HEK293 (cell line): ENCODE measurements around the gene SMPDL3A.

Experiments used
- CTCF ChIA-PET: fragments of 350-600 bp; formaldehyde crosslinking; extraction: SDS; loops from one replicate; lab custom pipeline; 2021; ENCODE audit warnings: antibody characterized with exemption; lab: Yijun Ruan, JAX
- POLR2A ChIA-PET: fragments of 300-600 bp; formaldehyde crosslinking; extraction: SDS; loops from one replicate; lab custom pipeline; 2020; ENCODE audit warnings: antibody characterized with exemption, inconsistent platforms; lab: Yijun Ruan, JAX
- H3K27ac ChIP-seq: fragments of 200-500 bp; sonication (Bioruptor generic); 2 replicates; pipeline ENCODE4 v1.5.1; 2014; ENCODE audit warnings: low read depth, low read length, control low read depth, inconsistent platforms; ENCODE audit errors: extremely low read depth
- H3K36me3 ChIP-seq, 2 experiments: fragments of 200-500 bp in 1 of 2; sonication (Bioruptor generic) in 1 of 2; 1 replicate in 1 of 2; 2 replicates in 1 of 2; pipeline ENCODE4 v1.5.1; 2014 to 2017; ENCODE audit warnings: inconsistent platforms in 2 of 2, low read length in 2 of 2; ENCODE audit not compliant: control insufficient read depth in 2 of 2, insufficient read depth in 1 of 2
- H3K4me1 ChIP-seq: fragments of 200-500 bp; sonication (Bioruptor generic); 2 replicates; pipeline ENCODE4 v1.5.1; 2014; ENCODE audit warnings: mild to moderate bottlenecking, low read length, inconsistent platforms; ENCODE audit not compliant: control insufficient read depth, insufficient read depth
- H3K4me3 ChIP-seq: 2 replicates; pipeline ENCODE4 v1.5.1; 2011; ENCODE audit warnings: low read depth, mild to moderate bottlenecking, control low read depth, low read length, moderate library complexity
- H3K9me3 ChIP-seq: fragments of 200-500 bp; sonication (Bioruptor generic); 2 replicates; pipeline ENCODE4 v1.5.1; 2014; ENCODE audit warnings: low read depth, low read length, inconsistent platforms; ENCODE audit not compliant: control insufficient read depth, insufficient read depth
- GFI1B ChIP-seq: fragments of 450-650 bp; formaldehyde crosslinking; IDR thresholded peaks from 2 replicates; pipeline ENCODE4 v1.5.1; 2016; ENCODE audit warnings: missing biosample characterization, missing genetic modification characterization
- GLIS2 ChIP-seq: fragments of 450-650 bp; formaldehyde crosslinking; IDR thresholded peaks from 2 replicates; pipeline ENCODE4 v1.5.1; 2016; ENCODE audit warnings: missing biosample characterization, missing genetic modification characterization
- PBX3 ChIP-seq: sonication (generic); formaldehyde crosslinking; IDR thresholded peaks from 2 replicates; pipeline ENCODE4 v1.8.1; 2022; ENCODE audit warnings: mild to moderate bottlenecking, moderate library complexity, missing genetic modification reagents
- PRDM2 ChIP-seq: fragments of 450-650 bp; formaldehyde crosslinking; IDR thresholded peaks from 2 replicates; pipeline ENCODE4 v1.5.1; 2016; ENCODE audit warnings: missing biosample characterization, missing genetic modification characterization, borderline replicate concordance
- SETDB1 ChIP-seq: IDR thresholded peaks from one replicate; pipeline ENCODE4 v1.6.1; 2017; ENCODE audit warnings: mild to moderate bottlenecking, low read length, moderate library complexity, mixed read lengths; ENCODE audit not compliant: insufficient read length
- SP7 ChIP-seq: fragments of 450-650 bp; formaldehyde crosslinking; IDR thresholded peaks from 2 replicates; pipeline ENCODE4 v1.5.1; 2016; ENCODE audit warnings: missing biosample characterization, missing genetic modification characterization
- ZBTB10 ChIP-seq: fragments of 450-650 bp; formaldehyde crosslinking; IDR thresholded peaks from 2 replicates; pipeline ENCODE4 v1.5.1; 2016; ENCODE audit warnings: missing biosample characterization, missing genetic modification characterization
- ZBTB44 ChIP-seq: fragments of 450-650 bp; IDR thresholded peaks from 2 replicates; pipeline ENCODE4 v1.5.1; 2018; ENCODE audit warnings: missing biosample characterization, mild to moderate bottlenecking, missing genetic modification characterization
- ZNF148 ChIP-seq: fragments of 450-650 bp; formaldehyde crosslinking; IDR thresholded peaks from 2 replicates; pipeline ENCODE4 v1.5.0; 2017; ENCODE audit warnings: missing biosample characterization, missing genetic modification characterization, borderline replicate concordance
- ZNF2 ChIP-seq: fragments of 450-650 bp; formaldehyde crosslinking; IDR thresholded peaks from 2 replicates; pipeline ENCODE4 v1.5.1; 2016; ENCODE audit warnings: missing biosample characterization, missing genetic modification characterization
- ZNF530 ChIP-seq: fragments of 450-650 bp; formaldehyde crosslinking; IDR thresholded peaks from 2 replicates; pipeline ENCODE4 v1.5.1; 2016; ENCODE audit warnings: low read depth, missing biosample characterization, missing genetic modification characterization
- ZNF555 ChIP-seq: fragments of 450-650 bp; formaldehyde crosslinking; conservative IDR thresholded peaks from 2 replicates; pipeline ENCODE4 v1.5.1; 2017; ENCODE audit warnings: missing biosample characterization, mild to moderate bottlenecking, missing genetic modification characterization, inconsistent platforms
- ZNF658 ChIP-seq: fragments of 450-650 bp; formaldehyde crosslinking; IDR thresholded peaks from 2 replicates; pipeline ENCODE4; 2016; ENCODE audit warnings: missing biosample characterization, missing genetic modification characterization
- ZNF677 ChIP-seq: fragments of 450-650 bp; IDR thresholded peaks from 2 replicates; pipeline ENCODE4 v1.5.0; 2018; ENCODE audit warnings: missing biosample characterization, mild to moderate bottlenecking, missing genetic modification characterization, moderate library complexity

The SMPDL3A gene

GRCh38 chr6:122829456-122829855, 40.4 kb downstream of the SMPDL3A start:
- CTCF ChIA-PET = interaction anchor here (1.0 to 2.0 kb wide), 2 partner anchors 10 to 98 kb away, joined by 3 to 18 read pairs; no protein-coding TSS in a partner anchor

More at GRCh38 chr6:122829456-122829855, 40.4 kb downstream of the SMPDL3A start:
- POLR2A ChIA-PET = no interaction called here
- peaks cover 11% of the 10 kb centered on the region for H3K4me1 ChIP-seq
- TF ChIP-seq ZBTB44 (tag by site-specific recombination) (no peak), PRDM2 (tag by site-specific recombination) (no peak), ZNF555 (tag by site-specific recombination) (no peak), ZNF677 (no peak), ZBTB10 (tag by site-specific recombination) (no peak), ZNF2 (tag by site-specific recombination) (no peak), GLIS2 (tag by site-specific recombination) (no peak), PBX3 (CRISPR knock-in tag) (no peak), ZNF148 (no peak), SP7 (tag by site-specific recombination) (no peak), ZNF530 (tag by site-specific recombination) (no peak), SETDB1 (no peak), ZNF658 (tag by site-specific recombination) (no peak), GFI1B (tag by site-specific recombination) (no peak)
- no peaks in the 10 kb centered on the region for H3K9me3 ChIP-seq
- no peak overlapping the region for H3K27ac ChIP-seq
- no peak overlapping the region for H3K4me3 ChIP-seq
- no peaks in the 10 kb centered on the region for H3K36me3 ChIP-seq
